Coronary artery (tissue), 2 donors: ENCODE results near the gene KIF26B.

Experiments used
- DNase-seq: peaks from one replicate; pipeline ENCODE4 v3.0.0-alpha.2; 2017; ENCODE audit warnings: low spot score
- H3K27ac ChIP-seq, 2 donors: fragments of 200-600 bp; sonication (generic); one replicate each; pipeline ENCODE4 v1.5.1; 2016 to 2019
- H3K4me3 ChIP-seq: fragments of 200-600 bp; sonication (generic); 2 replicates; pipeline ENCODE4 v1.5.1; 2016; ENCODE audit warnings: mild to moderate bottlenecking, moderate library complexity
- CTCF ChIP-seq: fragments of 200-600 bp; sonication (generic); IDR thresholded peaks from one replicate; pipeline ENCODE4 v1.5.1; 2019; ENCODE audit warnings: antibody characterized with exemption

Gene KIF26B

GRCh38 chr1:245153081-245153551, 1.7 kb upstream of the KIF26B start:
- TF ChIP-seq CTCF = peak; percentile 33
- H3K27ac ChIP-seq = no peak overlapping the region

GRCh38 chr1:245153552-245154428, 995 bp upstream of the KIF26B start:
- no peak overlapping the region for H3K27ac ChIP-seq
- no peak for TF ChIP-seq CTCF
- no peak for DNase-seq

More at GRCh38 chr1:245153081-245153551, 1.7 kb upstream of the KIF26B start:
- peak overlapping the region; percentile 73 for H3K4me3 ChIP-seq
- no peak for DNase-seq

GRCh38 chr1:245155272-245156040, 671 bp downstream of the KIF26B start:
- Histone ChIP-seq H3K4me3 (peak overlapping the region; percentile 73), H3K27ac (no peak overlapping the region)
- no peak for DNase-seq
- TF ChIP-seq CTCF = no peak

More at GRCh38 chr1:245153552-245154428, 995 bp upstream of the KIF26B start:
- peak overlapping the region; percentile 73 for H3K4me3 ChIP-seq

- no peak overlapping the region for H3K27ac ChIP-seq
- DNase-seq = no peak
- H3K4me3 ChIP-seq = peak overlapping the region; percentile 73
Observed at GRCh38 chr1:245156041-245156735, 1.4 kb downstream of the KIF26B start.

GRCh38 chr1:245156736-245157505, 2.1 kb downstream of the KIF26B start:
- Histone ChIP-seq H3K4me3 (peak overlapping the region; percentile 73), H3K27ac (no peak overlapping the region)
- no peak for DNase-seq
- TF ChIP-seq CTCF = no peak

More at GRCh38 chr1:245156041-245156735, 1.4 kb downstream of the KIF26B start:
- TF ChIP-seq CTCF = peak; percentile 61

GRCh38 chr1:245158913-245159312, 4.1 kb downstream of the KIF26B start:
- Histone ChIP-seq H3K27ac (no peak overlapping the region), H3K4me3 (no peak overlapping the region)
- DNase-seq = no peak
- no peak for TF ChIP-seq CTCF
